Measurements from ENCODE around the gene KCTD17.

The KCTD17 gene

DNA sequence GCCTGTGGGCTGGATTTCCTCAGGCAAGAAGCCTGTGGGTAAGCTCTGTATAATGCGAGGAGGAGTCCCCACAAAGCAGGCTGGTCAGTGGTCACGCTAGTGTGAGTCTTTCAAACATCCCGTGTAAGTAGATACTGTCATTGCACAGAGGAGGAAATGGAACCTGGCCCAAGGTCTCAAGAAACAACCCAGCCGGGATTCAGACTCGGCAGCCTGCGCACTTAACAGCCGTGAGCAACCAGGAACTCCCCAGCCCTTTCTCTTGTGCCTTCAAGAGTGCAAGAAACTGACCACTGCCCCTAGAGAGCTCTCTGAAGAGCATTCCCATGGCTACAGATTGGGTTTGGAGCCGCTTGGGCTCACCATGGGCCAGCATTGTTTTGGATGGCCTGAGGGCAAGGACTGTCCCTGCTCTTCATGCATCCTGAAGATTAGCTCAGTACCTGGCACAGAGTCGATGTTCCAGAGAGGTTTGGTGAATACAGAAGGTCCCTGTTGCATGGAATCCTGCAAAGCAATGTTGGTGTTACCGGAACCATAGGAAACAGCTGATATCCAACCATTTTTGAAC, 26.0 kb upstream of the KCTD17 start:
- TF ChIP-seq GATA2 (IDR thresholded peaks at IDR 0.05; ENCODE audit: low read depth, low read length), result no peak
- TF ChIP-seq GATA3 (IDR thresholded peaks at IDR 0.05; ENCODE audit: low read depth, low read length), result no peak

DNA sequence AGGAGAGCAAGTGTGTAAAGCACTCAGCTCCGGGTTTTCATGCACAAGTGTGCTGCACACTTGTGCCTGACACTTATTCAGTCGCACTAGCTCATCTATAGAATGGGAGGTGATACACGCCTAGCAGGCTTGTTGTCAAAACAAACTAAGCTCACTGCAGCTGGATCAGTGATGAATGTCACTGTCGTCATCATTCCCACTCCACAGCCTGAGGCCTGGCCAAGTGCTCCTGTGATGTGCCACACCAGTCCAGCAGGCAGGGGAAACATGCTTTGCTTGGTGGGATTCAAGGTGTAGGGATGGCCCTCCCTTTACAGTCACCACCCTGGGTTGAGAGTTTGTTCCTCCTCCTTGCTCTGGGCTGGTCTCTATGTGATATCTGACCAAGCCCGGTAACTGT, 25.2 kb upstream of the KCTD17 start:
- TF ChIP-seq GATA3 (IDR thresholded peaks at IDR 0.05; ENCODE audit: low read depth, low read length) (no peak), GATA2 (IDR thresholded peaks at IDR 0.05; ENCODE audit: low read depth, low read length) (no peak)

DNA sequence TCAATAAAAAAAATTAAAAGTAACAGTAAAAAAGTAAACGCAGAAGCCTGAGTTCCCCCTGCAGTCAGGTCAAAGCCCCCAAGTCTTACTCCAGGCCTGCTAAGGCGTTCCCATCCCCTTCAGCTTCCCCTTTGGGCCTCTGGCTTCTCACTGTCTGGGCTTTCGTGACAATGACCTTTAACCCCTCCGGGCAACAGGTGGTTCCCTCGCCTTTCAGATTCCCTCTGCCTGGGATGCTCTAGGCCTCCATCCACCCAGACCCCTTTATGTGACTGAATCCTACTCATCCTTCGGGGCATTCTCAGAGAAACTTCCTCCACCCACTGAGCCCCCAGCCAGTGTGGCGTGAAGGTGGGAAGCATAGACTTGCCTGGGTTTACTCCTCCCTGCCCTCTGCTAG, 24.0 kb upstream of the KCTD17 start:
- TF ChIP-seq GATA2 (IDR thresholded peaks at IDR 0.05; ENCODE audit: low read depth, low read length) (no peak), GATA3 (IDR thresholded peaks at IDR 0.05; ENCODE audit: low read depth, low read length) (no peak)

DNA sequence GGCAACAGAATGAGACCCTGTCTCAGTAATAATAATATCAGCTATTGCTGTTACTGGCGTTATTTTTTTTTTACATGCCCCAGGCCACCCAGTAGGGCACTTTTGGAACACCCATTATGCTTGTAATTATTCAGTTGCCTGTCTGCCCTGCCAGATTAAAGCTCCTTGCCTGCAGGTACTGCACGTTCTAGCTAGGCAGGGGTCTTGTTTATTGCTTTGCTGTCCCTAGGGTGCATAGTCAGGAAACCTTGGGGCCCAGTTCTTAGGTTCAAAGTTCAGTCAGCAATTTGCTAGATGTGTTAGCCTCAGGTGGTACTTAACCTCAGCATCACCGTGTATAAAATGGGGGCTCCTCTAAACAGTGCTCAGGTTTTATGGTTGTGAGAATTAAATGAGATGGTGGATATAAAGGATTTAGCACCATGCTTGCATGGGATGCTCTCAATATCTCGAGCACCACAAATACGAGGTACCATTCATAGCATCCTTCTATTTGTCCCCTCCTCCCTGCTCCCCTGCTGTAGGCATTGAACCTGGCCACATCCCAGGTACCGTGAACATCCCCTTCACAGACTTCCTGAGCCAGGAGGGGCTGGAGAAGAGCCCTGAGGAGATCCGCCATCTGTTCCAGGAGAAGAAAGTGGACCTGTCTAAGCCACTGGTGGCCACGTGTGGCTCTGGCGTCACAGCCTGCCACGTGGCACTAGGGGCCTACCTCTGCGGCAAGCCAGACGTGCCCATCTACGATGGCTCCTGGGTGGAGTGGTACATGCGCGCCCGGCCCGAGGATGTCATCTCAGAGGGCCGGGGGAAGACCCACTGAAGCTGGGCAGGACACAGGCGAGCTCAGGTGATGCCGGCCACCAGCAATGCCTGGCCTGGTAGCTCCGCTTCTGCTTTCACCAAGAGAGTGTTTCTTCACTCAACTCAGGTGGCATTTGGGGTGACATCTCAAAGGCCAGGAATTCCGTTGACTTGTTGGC, 22.6 kb upstream of the KCTD17 start:
- no peak for TF ChIP-seq GATA3 (IDR thresholded peaks at IDR 0.05; ENCODE audit: low read depth, low read length)
- TF ChIP-seq GATA2 (IDR thresholded peaks at IDR 0.05; ENCODE audit: low read depth, low read length), result no peak

DNA sequence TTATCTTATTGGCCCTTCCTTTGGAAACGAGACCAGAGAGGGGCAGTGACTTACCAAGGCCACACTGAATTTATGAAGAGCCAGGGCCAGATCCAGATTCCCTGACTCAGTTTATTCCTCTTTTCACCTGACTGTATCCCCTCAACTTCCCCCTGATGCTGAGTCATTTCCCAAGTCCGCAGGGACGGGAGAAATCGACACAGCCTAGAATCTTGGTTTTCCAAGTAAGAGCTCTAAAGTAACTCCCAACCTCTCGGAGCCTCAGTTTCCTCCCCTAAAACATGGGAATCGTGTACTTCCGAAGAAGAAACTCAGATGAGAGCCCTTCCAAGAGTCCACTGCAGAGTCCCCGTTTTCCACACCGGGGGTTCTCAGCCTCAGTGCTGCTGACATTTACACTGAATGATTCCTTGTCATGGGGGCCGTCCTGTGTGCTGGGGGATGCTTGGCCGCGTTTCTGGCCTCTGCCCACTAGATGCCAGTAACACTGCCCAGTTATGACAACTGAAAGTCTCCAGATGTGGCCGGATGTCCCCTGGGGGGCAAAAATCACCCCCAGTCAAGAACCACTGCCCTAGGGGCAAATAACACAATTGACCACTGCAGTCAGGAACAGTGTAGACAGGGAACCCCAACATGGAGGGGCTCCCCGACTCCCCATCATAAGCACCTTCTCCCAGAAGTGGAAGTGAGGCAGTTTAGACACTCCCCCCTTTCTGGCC, 20.8 kb upstream of the KCTD17 start:
- TF ChIP-seq GATA3 (IDR thresholded peaks at IDR 0.05; ENCODE audit: low read depth, low read length), result no peak
- no peak for TF ChIP-seq GATA2 (IDR thresholded peaks at IDR 0.05; ENCODE audit: low read depth, low read length)

DNA sequence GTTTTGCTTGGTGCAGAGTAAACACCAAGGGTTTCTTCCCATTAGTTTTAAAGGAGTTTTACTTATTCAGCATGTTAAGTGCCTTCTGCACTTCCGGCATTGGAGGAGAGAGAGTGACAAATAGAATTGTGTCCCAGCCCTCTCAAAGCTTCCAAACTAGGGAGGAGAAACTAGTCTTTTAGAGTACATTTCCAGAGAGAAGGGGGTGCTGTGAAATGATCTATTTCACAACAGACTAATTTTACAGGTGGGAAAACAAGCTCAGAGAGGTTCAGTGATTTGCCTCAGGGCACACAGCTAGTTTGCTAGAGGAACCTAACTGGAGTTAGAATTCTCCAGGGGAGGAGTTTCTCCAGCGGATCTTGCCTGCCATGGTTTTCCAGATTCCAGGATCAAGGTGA, 19.4 kb upstream of the KCTD17 start:
- TF ChIP-seq GATA2 (IDR thresholded peaks at IDR 0.05; ENCODE audit: low read depth, low read length) (no peak), GATA3 (IDR thresholded peaks at IDR 0.05; ENCODE audit: low read depth, low read length) (no peak)

DNA sequence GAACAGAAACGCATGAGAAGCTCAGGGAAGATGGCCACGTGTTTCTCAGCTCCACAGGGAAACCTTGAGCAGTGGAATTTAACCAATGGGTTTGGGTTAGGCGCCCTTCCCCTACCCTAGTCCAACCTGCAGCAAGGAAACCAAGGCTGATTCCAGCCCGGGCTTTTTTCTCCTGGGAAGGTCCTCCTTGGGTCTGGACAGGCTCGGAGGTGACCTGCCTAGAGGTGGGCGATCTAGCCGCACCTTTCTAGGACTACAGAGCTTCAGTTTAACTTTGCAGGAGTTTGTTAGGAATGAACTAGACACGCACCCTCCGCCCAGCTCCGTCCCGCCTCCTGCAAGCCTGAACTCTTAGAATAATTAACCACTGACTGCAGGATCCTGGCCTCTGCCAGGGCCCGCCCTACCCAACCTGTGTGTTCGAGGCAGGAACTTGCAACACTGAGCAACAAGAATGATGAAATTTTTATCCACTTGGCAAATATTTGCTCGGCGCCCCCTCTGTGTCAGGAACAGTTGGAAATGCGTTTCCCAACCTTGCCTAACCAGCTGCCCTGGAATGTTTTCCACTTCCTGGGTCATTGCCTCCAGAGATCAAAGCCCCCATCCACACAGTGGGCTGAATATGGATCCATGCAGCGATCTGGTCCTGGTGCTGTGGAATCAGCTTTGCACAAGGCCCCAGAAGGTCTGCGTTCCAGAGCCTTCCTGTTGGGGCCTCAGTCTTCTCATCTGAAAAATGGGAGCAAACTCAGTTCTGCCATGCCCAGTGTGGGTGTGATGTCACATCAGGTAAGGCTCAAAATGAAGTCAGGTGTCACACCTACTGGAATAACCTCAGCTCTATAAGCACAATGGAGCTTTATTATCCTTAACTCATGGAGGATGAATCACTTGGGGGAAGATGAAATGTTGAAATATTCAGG, 18.7 kb upstream of the KCTD17 start:
- TF ChIP-seq GATA2 (IDR thresholded peaks at IDR 0.05; ENCODE audit: low read depth, low read length) (no peak), GATA3 (IDR thresholded peaks at IDR 0.05; ENCODE audit: low read depth, low read length) (no peak)

DNA sequence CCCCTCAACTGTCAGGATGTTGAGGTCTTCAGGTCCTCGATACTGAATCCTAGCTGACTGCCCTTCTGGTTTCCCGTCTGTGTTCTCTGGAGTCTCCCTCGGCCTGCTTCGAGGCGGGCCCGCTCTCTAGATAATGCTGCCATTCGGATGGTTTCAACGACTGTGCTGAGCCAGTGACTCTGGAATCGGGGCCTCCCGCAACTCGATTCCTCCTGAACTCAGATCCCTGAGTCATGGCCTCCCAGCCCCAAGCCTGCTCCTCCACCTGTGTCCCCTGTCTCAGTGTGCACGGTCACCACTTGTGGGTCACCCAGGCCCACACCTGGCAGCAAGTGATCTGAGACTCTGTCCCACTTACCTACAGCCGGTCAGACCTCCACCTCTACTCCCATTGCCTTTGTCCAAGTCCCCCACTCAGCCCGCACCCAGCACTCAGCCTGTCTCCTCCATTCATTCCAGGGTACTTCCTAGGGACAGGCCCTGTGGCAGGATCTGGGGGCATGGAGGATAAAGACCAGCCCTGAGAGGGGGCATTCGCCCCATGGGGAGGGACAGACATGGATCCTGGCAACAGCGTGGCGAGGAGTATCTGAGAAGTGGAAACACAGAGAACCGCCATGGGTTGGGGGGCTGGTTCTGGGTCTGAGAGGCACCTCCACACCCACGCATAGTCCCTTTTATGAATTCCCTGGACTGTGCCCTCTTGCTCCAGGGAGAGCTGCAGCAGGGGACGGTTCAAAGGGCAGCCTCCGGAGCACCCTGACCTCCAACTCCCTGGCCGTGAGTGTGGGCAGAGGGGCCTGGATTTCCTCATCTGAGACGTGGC, 17.7 kb upstream of the KCTD17 start:
- TF ChIP-seq GATA3 (IDR thresholded peaks at IDR 0.05; ENCODE audit: low read depth, low read length) (no peak), GATA2 (IDR thresholded peaks at IDR 0.05; ENCODE audit: low read depth, low read length) (no peak)

DNA sequence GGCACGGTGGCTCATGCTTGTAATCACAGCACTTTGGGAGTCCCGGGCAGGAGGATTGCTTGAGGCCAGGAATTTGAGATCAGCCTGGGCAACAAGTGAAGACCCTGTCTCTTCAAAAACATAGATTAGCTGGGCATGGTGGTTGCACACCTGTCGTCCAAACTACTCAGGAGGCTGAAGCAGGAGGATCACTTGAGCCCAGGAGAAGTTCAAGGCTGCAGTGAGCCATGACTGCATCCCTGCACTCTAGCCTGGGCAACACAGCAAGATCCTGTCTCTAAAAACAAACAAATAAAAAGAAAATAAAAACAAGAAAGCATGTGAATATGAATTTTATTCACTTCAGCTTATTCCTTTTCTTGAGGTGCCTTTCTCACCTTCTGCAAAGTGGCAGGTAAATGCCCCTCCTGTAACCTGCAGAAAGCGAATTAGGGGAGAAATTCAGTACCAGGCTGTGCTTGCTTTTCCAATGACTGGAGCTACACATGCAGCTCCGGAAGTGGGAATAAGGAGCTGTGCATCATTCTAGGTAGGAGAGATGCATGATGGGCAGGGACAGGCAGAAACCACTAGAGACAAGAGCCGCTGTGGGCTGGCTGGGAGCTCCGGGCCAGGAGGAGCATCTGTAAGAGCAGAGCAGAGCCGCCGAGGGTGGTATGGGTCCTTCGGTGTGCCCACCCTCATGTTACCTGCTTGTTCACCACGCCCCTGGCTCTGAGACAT, 14.7 kb upstream of the KCTD17 start:
- TF ChIP-seq GATA2 (IDR thresholded peaks at IDR 0.05; ENCODE audit: low read depth, low read length), result no peak
- TF ChIP-seq GATA3 (IDR thresholded peaks at IDR 0.05; ENCODE audit: low read depth, low read length), result no peak

DNA sequence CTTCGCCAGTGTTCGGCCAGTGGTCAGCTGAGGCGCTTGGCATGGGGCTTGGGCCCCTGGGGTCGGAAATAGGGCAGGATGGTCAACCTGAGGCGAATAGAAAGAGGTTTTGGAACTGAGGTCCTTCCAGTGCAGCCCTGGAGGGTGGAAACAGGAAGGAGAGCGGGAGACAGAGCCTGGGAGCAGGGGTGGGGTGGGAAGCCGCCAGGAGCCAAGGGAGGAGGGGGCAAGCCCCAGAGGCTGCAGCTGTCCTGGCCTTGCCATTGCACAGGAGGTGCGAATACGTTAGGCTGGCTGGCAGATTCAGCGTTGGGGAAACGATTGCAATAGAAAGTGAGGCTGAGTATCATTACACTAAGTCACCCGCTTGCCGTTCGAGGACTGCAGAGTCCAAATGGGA, 13.9 kb upstream of the KCTD17 start:
- TF ChIP-seq GATA3 (IDR thresholded peaks at IDR 0.05; ENCODE audit: low read depth, low read length) (no peak), GATA2 (IDR thresholded peaks at IDR 0.05; ENCODE audit: low read depth, low read length) (no peak)

DNA sequence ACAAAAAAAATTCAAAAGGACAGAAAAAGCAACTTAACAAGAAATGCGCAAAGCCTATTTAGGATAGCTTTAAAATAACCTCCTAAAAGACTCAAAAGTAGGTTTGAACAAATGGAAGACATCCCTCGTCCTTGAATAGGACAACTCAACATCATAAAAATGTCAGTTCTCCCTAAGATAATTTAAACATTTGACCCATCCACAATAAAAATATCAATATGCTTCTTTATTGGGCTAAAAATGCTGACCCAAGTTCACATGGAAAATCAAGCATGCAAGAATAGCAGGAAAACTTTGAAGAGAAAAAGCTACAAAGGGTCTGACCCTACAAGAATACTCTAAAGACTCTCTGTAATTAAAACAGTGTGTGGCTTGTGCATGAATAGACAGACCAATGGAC, 12.1 kb upstream of the KCTD17 start:
- TF ChIP-seq GATA2 (IDR thresholded peaks at IDR 0.05; ENCODE audit: low read depth, low read length) (no peak), GATA3 (IDR thresholded peaks at IDR 0.05; ENCODE audit: low read depth, low read length) (no peak)

DNA sequence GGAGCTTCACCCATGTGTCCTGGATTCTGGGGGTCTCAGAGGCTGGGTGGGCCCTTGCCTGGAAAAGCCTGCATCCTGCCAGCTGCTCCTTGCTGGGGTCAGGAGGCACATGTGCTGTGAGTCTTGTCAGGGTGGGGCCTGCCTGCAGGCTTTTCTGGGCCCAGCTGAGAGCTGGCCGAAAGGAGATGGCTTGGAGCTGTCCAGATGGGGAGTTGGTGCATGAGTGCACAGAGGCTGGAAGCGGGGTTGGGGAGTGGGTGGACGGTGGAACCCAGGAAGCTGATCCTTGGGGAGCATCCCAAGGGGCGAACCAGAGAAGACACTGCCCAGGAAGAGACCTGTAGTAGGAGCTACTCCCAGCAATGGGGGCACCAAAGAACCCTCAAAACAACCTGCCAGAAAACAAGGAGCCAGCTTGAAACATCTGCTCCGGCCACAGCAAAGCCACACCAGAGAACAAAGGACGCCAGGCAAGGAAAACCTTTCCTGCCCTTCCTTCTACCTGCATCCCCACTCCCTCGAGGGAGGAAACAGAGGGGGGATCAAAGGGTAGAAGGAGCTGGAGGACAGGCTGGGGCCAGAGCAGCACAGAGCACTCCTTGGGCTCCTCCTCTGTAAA, 8.2 kb upstream of the KCTD17 start:
- TF ChIP-seq GATA2 (IDR thresholded peaks at IDR 0.05; ENCODE audit: low read depth, low read length), result no peak
- no peak for TF ChIP-seq GATA3 (IDR thresholded peaks at IDR 0.05; ENCODE audit: low read depth, low read length)

Data from SH-SY5Y (cell line).